ENCODE results near the gene SPATA6.

DNA sequence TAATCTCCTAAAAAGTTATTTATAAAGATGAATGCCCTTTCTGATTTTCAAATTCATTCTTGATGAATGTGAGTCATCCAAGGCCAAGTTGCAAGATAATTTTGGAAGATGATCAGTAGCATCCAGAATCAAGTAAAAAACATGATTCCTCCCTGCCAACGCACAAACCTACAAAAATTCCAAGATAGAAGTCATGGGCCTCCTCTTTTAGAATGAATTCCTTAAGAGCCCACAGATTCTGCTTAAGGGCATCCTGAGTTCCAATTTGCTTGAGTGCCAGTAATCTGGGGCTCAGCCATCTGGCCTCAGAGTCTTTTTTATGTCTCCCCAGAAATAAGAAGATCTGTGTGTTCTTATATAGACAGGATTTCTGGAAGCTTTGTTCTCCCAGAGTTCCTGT is 23.2 kb upstream of the SPATA6 start:
- TF ChIP-seq, protein P1, sequence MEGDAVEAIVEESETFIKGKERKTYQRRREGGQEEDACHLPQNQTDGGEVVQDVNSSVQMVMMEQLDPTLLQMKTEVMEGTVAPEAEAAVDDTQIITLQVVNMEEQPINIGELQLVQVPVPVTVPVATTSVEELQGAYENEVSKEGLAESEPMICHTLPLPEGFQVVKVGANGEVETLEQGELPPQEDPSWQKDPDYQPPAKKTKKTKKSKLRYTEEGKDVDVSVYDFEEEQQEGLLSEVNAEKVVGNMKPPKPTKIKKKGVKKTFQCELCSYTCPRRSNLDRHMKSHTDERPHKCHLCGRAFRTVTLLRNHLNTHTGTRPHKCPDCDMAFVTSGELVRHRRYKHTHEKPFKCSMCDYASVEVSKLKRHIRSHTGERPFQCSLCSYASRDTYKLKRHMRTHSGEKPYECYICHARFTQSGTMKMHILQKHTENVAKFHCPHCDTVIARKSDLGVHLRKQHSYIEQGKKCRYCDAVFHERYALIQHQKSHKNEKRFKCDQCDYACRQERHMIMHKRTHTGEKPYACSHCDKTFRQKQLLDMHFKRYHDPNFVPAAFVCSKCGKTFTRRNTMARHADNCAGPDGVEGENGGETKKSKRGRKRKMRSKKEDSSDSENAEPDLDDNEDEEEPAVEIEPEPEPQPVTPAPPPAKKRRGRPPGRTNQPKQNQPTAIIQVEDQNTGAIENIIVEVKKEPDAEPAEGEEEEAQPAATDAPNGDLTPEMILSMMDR (IDR thresholded peaks at IDR 0.05), result no peak
- TF ChIP-seq POLR2A (IDR thresholded peaks at IDR 0.05), result no peak
